ENCODE data around the gene IRF2BP2.
"Not testable (repeated sequence)": the region's sequence is repeated elsewhere in the genome, so short reads cannot be mapped to it uniquely, and the experiment has no call there.

DNA sequence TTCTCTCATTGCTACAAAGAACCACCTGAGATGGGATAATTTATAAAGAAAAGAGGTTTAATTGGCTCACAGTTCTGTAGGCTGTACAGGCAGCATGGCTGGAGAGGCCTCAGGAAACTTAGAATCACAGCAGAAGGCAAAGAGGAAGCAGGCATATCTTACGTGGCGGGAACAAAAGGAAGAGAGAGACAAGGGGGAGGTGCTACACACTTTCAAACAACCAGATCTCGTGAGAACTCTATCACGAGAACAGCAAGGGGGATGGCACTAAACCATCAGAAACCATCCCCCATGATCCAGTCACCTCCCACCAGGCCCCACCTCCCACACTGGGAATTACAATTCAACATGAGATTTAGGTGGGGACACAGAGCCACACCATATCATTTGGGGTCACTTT, 15.4 kb downstream of the IRF2BP2 start:
- TF ChIP-seq, protein P1, sequence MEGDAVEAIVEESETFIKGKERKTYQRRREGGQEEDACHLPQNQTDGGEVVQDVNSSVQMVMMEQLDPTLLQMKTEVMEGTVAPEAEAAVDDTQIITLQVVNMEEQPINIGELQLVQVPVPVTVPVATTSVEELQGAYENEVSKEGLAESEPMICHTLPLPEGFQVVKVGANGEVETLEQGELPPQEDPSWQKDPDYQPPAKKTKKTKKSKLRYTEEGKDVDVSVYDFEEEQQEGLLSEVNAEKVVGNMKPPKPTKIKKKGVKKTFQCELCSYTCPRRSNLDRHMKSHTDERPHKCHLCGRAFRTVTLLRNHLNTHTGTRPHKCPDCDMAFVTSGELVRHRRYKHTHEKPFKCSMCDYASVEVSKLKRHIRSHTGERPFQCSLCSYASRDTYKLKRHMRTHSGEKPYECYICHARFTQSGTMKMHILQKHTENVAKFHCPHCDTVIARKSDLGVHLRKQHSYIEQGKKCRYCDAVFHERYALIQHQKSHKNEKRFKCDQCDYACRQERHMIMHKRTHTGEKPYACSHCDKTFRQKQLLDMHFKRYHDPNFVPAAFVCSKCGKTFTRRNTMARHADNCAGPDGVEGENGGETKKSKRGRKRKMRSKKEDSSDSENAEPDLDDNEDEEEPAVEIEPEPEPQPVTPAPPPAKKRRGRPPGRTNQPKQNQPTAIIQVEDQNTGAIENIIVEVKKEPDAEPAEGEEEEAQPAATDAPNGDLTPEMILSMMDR (IDR thresholded peaks at IDR 0.05), result not testable (repeated sequence)
- not testable (repeated sequence) for TF ChIP-seq POLR2AphosphoS5 (IDR thresholded peaks at IDR 0.05; ENCODE audit: insufficient read depth in 1 of 2, low read depth in 1 of 2); POLR2A (IDR thresholded peaks at IDR 0.05)
